ENCODE results near the gene PLCB1. TPM values are rescaled to one million over a fixed set of nuclear protein-coding genes. Genes with fewer than 3 reads are reported as not detected.

The PLCB1 gene
- total and polyA plus RNA-seq, 2 experiments from 2014 or later = 14.9 to 20.7 TPM

- no peaks in the 10 kb centered on the region for H3K79me2 ChIP-seq (replicated peaks; ENCODE audit: insufficient read depth)
- H3F3A ChIP-seq (replicated peaks; ENCODE audit: low read depth) = no peaks in the 10 kb centered on the region
- H3K4me3 Mint-ChIP-seq = no peak overlapping the region
- H3K27me3 ChIP-seq (ENCODE audit: insufficient read depth) = no peaks in the 10 kb centered on the region
- H3K36me3 Mint-ChIP-seq (ENCODE audit: low read depth) = no peaks in the 10 kb centered on the region
- peak overlapping the region; percentile 67; the same call in 1 of the 2 replicates for H2AFZ ChIP-seq
- no peaks in the 10 kb centered on the region for H3K27me3 Mint-ChIP-seq (ENCODE audit: insufficient read depth, low read depth, poor library complexity)
- no peak overlapping the region for H3K4me3 ChIP-seq
- TF ChIP-seq ETS1 (IDR thresholded peaks at IDR 0.05) = peak; percentile 33; the same call in 1 of the 2 replicates
- TF ChIP-seq REST (IDR thresholded peaks at IDR 0.05; ENCODE audit: unreplicated experiment) = no peak
- TF ChIP-seq ZNF462 (CRISPR knock-in tag; IDR thresholded peaks at IDR 0.05) = 0 out of 2 replicates have a peak, but pooled peaks have one; percentile 15
- TF ChIP-seq ZNF114 (CRISPR knock-in tag; IDR thresholded peaks at IDR 0.05) = 0 out of 2 replicates have a peak, but pooled peaks have one; percentile 80
- TF ChIP-seq CTCF (conservative IDR thresholded peaks at IDR 0.05; ENCODE audit: low read depth in 2 of 2) = peak; percentile 92 to 95
- TF ChIP-seq EZH2 (IDR thresholded peaks at IDR 0.05; ENCODE audit: low read depth, unreplicated experiment) = no peak
- H3K9me3 Mint-ChIP-seq = no peaks in the 10 kb centered on the region
- H3K4me2 ChIP-seq = no peak overlapping the region
- peak; percentile 98 for ATAC-seq
- peaks cover 14% of the 10 kb centered on the region for H3K4me1 ChIP-seq (ENCODE audit: insufficient read depth)
- H3K27ac ChIP-seq (ENCODE audit: low read depth) = no peak overlapping the region
- no peaks in the 10 kb centered on the region for H3K36me3 ChIP-seq (ENCODE audit: insufficient read depth)
- no peaks in the 10 kb centered on the region for H3K9me2 ChIP-seq (ENCODE audit: insufficient read depth)
- H3K4me1 Mint-ChIP-seq = peaks cover 23% of the 10 kb centered on the region; the same call in 2 of the 3 replicates
- H4K20me1 ChIP-seq (replicated peaks; ENCODE audit: insufficient read depth) = no peaks in the 10 kb centered on the region
- H3K27ac Mint-ChIP-seq = 0 out of 2 replicates have a peak overlapping the region, but pooled peaks have one; percentile 8
- DNase-seq (ENCODE audit: low spot score) = peak; percentile 93
Observed at GRCh38 chr20:8305449-8305978, 173.4 kb downstream of the PLCB1 start.
